Hepatocyte (in vitro differentiated cells): ENCODE results near the gene ELOA.

Experiments
- EZH2 ChIP-seq: fragments of 200-600 bp; sonication (generic); IDR thresholded peaks from 2 replicates; pipeline ENCODE4 v1.6.1; 2016; ENCODE audit warnings: antibody characterized with exemption, mild to moderate bottlenecking, borderline replicate concordance
- TF ChIP-seq, protein P1 (sequence below): fragments of 200-600 bp; sonication (generic); IDR thresholded peaks from 2 replicates; pipeline ENCODE4 v1.5.1; 2016; ENCODE audit warnings: antibody characterized with exemption, mild to moderate bottlenecking; ENCODE audit not compliant: poor library complexity

DNA sequence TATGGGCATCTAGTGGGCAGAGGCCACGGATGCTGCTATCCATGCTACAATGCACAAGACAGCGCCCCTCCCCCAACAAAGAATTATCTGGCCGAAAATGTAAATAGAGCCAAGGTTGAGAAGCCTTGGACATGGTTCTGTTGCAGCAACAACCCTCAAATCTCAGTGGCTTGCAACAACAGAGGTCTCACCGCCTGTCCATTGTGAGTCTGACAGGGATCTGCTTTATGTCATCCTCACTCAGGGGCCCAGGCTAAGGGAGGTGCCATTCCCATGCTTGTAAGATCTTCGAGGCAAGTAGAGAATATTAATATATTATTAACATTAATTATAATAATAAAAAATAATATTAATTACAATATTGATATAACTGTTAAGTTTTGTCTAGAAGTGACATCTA, 25.5 kb downstream of the ELOA start:
- TF ChIP-seq, protein P1, sequence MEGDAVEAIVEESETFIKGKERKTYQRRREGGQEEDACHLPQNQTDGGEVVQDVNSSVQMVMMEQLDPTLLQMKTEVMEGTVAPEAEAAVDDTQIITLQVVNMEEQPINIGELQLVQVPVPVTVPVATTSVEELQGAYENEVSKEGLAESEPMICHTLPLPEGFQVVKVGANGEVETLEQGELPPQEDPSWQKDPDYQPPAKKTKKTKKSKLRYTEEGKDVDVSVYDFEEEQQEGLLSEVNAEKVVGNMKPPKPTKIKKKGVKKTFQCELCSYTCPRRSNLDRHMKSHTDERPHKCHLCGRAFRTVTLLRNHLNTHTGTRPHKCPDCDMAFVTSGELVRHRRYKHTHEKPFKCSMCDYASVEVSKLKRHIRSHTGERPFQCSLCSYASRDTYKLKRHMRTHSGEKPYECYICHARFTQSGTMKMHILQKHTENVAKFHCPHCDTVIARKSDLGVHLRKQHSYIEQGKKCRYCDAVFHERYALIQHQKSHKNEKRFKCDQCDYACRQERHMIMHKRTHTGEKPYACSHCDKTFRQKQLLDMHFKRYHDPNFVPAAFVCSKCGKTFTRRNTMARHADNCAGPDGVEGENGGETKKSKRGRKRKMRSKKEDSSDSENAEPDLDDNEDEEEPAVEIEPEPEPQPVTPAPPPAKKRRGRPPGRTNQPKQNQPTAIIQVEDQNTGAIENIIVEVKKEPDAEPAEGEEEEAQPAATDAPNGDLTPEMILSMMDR, result no peak
- TF ChIP-seq EZH2, result no peak
